HCT116 (cell line): ENCODE data around the gene AUTS2. TPM values are rescaled to one million over a fixed set of nuclear protein-coding genes. Genes with fewer than 3 reads are reported as not detected.

ENCODE experiments used
- ATAC-seq: fragments of 200-7000 bp; cut with Tn5 transposase; 2 replicates; pipeline ENCODE4 v1.9.1; 2020; ENCODE audit warnings: mild to moderate bottlenecking, moderate library complexity
- BruUV-seq: library from RNA; stranded (reverse); fragments of 400-500 nt; replicated peaks from 2 replicates; lab custom pipeline; 2021; lab: Mats Ljungman, UMichigan
- CTCF ChIA-PET: fragments of 300-600 bp; sonication (Branson Sonifier 250); formaldehyde crosslinking; loops from one replicate; lab custom pipeline; 2021; ENCODE audit warnings: antibody characterized with exemption; lab: Charles Lee
- POLR2A ChIA-PET: fragments of 300-600, 350-600 bp; sonication (Branson Sonifier 250); formaldehyde crosslinking; loops from one replicate; lab custom pipeline; 2021; ENCODE audit warnings: antibody characterized with exemption; lab: Charles Lee
- RAD21 ChIA-PET, 2 experiments: fragments of 300-600 bp; sonication (Branson Sonifier 250); formaldehyde crosslinking; loops; one replicate each; lab custom pipeline; 2023; ENCODE audit warnings: low total read pairs in 2 of 2; ENCODE audit not compliant: uncharacterized antibody in 2 of 2, unreplicated experiment in 2 of 2, low non-redundant PET in 1 of 2; lab: Charles Lee
- DNase-seq: peaks from one replicate; pipeline ENCODE4 v3.0.0-alpha.2; 2010; ENCODE audit warnings: low read depth, low spot score
- H2AFZ ChIP-seq: fragments of 200-600 bp; shearing (Covaris generic), sonication (generic); 2 replicates; pipeline ENCODE4 v1.6.1; 2017; ENCODE audit warnings: low read depth, mixed run types, mixed read lengths, antibody characterized with exemption, low read length; ENCODE audit not compliant: poor library complexity, severe bottlenecking
- H3K27ac ChIP-seq: 2 replicates; pipeline ENCODE4 v1.5.1; 2012; ENCODE audit warnings: low read depth, low read length
- H3K27me3 ChIP-seq: fragments of 200-600 bp; sonication (generic); 2 replicates; pipeline ENCODE4 v1.6.1; 2016; ENCODE audit warnings: mixed run types, low read length, mixed read lengths; ENCODE audit not compliant: insufficient read depth
- H3K36me3 ChIP-seq, 2 experiments: fragments of 200-500 bp in 1 of 2; fragments of 200-600 bp in 1 of 2; sonication (Bioruptor generic) in 1 of 2; sonication (generic) in 1 of 2; 2 replicates each; pipeline versions ENCODE4 v1.5.1 to v1.6.1; 2014 to 2016; ENCODE audit warnings: low read length in 2 of 2, inconsistent platforms in 1 of 2, mixed read lengths in 1 of 2, mixed run types in 1 of 2; ENCODE audit not compliant: insufficient read depth in 2 of 2, control insufficient read depth in 1 of 2
- H3K4me1 ChIP-seq, 2 experiments: fragments of 200-600 bp in 1 of 2; sonication (generic) in 1 of 2; 2 replicates each; pipeline versions ENCODE4 v1.5.1 to v1.6.1; 2012 to 2017; ENCODE audit warnings: low read length in 2 of 2, inconsistent platforms in 1 of 2, mild to moderate bottlenecking in 1 of 2, mixed read lengths in 1 of 2, mixed run types in 1 of 2, moderate library complexity in 1 of 2; ENCODE audit not compliant: insufficient read depth in 2 of 2, control insufficient read depth in 1 of 2
- H3K4me2 ChIP-seq: fragments of 200-600 bp; sonication (generic); 2 replicates; pipeline ENCODE4 v1.6.1; 2017; ENCODE audit warnings: mixed run types, low read length, mixed read lengths
- H3K4me3 ChIP-seq, 2 experiments: fragments of 200-600 bp in 1 of 2; sonication (generic) in 1 of 2; replicated peaks in 1 of 2; 2 replicates each; pipeline ENCODE4 v1.5.1; 2011 to 2016; ENCODE audit warnings: low read length in 2 of 2, control low read depth in 1 of 2, low read depth in 1 of 2, mild to moderate bottlenecking in 1 of 2, mixed read lengths in 1 of 2, mixed run types in 1 of 2
- H3K79me2 ChIP-seq: fragments of 200-600 bp; sonication (generic); 2 replicates; pipeline ENCODE4 v1.6.1; 2017; ENCODE audit warnings: mild to moderate bottlenecking, mixed run types, low read length, moderate library complexity, mixed read lengths; ENCODE audit not compliant: insufficient read depth
- H3K9ac ChIP-seq: fragments of 200-600 bp; sonication (generic); 2 replicates; pipeline ENCODE4 v1.6.1; 2016; ENCODE audit warnings: low read length, mixed read lengths
- H3K9me2 ChIP-seq: fragments of 200-600 bp; sonication (generic), shearing (Covaris generic); 2 replicates; pipeline ENCODE4 v1.6.1; 2017; ENCODE audit warnings: mixed run types, mild to moderate bottlenecking, moderate library complexity; ENCODE audit not compliant: insufficient read depth
- H3K9me3 ChIP-seq, 2 experiments: fragments of 200-500 bp in 1 of 2; fragments of 200-600 bp in 1 of 2; sonication (Bioruptor generic) in 1 of 2; sonication (generic) in 1 of 2; 2 replicates each; pipeline ENCODE4 v1.6.1; 2014 to 2017; ENCODE audit warnings: low read length in 2 of 2, mixed read lengths in 2 of 2, inconsistent platforms in 1 of 2, low read depth in 1 of 2, mild to moderate bottlenecking in 1 of 2, mixed run types in 1 of 2, moderate library complexity in 1 of 2; ENCODE audit not compliant: control insufficient read depth in 1 of 2, insufficient read depth in 1 of 2
- H4K20me1 ChIP-seq: fragments of 200-600 bp; sonication (generic), shearing (Covaris generic); 2 replicates; pipeline ENCODE4 v1.6.1; 2017; ENCODE audit warnings: mixed run types, mild to moderate bottlenecking, moderate library complexity; ENCODE audit not compliant: insufficient read depth
- CBX3 ChIP-seq: IDR thresholded peaks from 2 replicates; pipeline ENCODE4 v1.6.1; 2012; ENCODE audit warnings: low read depth
- EZH2phosphoT487 ChIP-seq: fragments of 200-600 bp; IDR thresholded peaks from 2 replicates; pipeline ENCODE4 v1.6.1; 2018; ENCODE audit warnings: antibody characterized with exemption, borderline replicate concordance
- JUND ChIP-seq: IDR thresholded peaks from 2 replicates; pipeline ENCODE4 v1.6.1; 2012
- RAD21 ChIP-seq: IDR thresholded peaks from 2 replicates; pipeline ENCODE4 v1.6.1; 2012; ENCODE audit warnings: low read depth, mild to moderate bottlenecking
- SIN3A ChIP-seq: IDR thresholded peaks from 2 replicates; pipeline ENCODE4 v1.6.1; 2012; ENCODE audit warnings: low read depth
- SRF ChIP-seq: IDR thresholded peaks from 2 replicates; pipeline ENCODE4 v1.6.1; 2012; ENCODE audit warnings: low read depth
- TCF7L2 ChIP-seq: IDR thresholded peaks from 2 replicates; pipeline ENCODE4 v1.7.0; 2011; ENCODE audit warnings: borderline replicate concordance, inconsistent platforms; ENCODE audit not compliant: insufficient read depth, insufficient read length; ENCODE audit errors: extremely low read depth
- YY1 ChIP-seq: IDR thresholded peaks from 2 replicates; pipeline ENCODE4 v1.6.1; 2011; ENCODE audit warnings: low read length, low read depth, moderate library complexity, mild to moderate bottlenecking; ENCODE audit not compliant: insufficient replicate concordance; ENCODE audit errors: extremely low read depth
- ZNF274 ChIP-seq: fragments of 200-500 bp; sonication (Bioruptor generic); IDR thresholded peaks from 2 replicates; pipeline ENCODE4 v1.6.1; 2014; ENCODE audit warnings: mild to moderate bottlenecking, low read depth, low read length, inconsistent platforms
- intact Hi-C: fragments of 100-400 bp; cut with micrococcal nuclease; formaldehyde crosslinking; loops from 2 replicates; pipeline ENCODE4 v1.10.0; 2022
- total RNA-seq: library from RNA; stranded (reverse); gene quantifications from one replicate; pipeline ENCODE4 v1.2.1, GENCODE V29; 2021; ENCODE audit not compliant: unreplicated experiment
- TF ChIP-seq, protein P1 (sequence below): IDR thresholded peaks from 2 replicates; pipeline ENCODE4 v1.6.1; 2012; ENCODE audit warnings: low read depth
- TF ChIP-seq, protein P2 (sequence below): IDR thresholded peaks from 2 replicates; pipeline ENCODE4 v1.6.1; 2012
- TF ChIP-seq, protein P3 (sequence below), 3 experiments: fragments of 200-600 bp in 1 of 3; sonication (generic) in 1 of 3; IDR thresholded peaks in 2 of 3; conservative IDR thresholded peaks in 1 of 3; 2 replicates each; pipeline ENCODE4 v1.5.1; 2012 to 2017; ENCODE audit warnings: low read depth in 2 of 3, low read length in 2 of 3, antibody characterized with exemption in 1 of 3, borderline replicate concordance in 1 of 3, control low read depth in 1 of 3, mild to moderate bottlenecking in 1 of 3, mixed read lengths in 1 of 3, mixed run types in 1 of 3, moderate library complexity in 1 of 3; ENCODE audit not compliant: insufficient read depth in 1 of 3

The AUTS2 gene
- total RNA-seq, 1 experiment from 2014 or later, result 0.93 TPM

DNA sequence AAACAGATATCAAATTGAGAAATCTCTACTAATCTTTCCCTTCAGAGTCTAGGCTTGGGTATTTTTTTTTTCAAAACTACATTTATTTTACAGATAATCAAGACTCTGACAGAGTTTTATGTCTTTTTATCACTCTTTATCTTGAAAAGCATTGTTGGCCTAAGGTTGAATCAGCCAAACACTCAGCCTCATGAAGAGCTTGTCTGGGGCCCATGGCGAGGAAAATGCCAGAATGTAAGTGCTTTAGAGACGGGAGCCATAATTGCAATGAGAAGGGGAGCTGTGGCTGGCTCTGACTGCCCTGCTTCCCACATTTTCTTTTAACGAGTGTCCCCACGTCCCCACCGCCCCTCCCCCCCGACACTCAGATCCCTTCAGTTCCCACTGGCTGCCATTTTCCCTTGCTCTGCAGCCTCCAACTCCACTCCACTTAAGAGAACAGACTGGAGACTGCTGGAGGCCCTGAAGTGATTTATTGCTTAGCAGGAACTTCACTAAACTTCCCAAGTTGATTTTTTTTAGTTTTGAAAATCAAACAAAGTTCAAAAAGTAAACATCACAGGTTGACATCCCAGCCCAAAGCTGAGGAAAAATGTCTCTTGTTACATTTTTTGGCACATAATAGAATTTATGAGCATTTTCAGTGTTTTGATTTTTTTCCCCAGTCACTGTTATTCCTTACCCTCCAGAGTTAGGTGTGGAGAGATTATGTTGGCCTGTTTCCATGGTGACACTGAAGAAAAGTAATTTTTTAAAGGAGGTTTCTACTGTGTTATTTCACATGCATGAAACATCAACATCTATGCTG is 896.2 kb downstream of the AUTS2 start:
- intact Hi-C loops, result no loop called here
- Histone ChIP-seq H3K79me2 (no peaks in the 10 kb centered on the region), H3K9me2 (no peaks in the 10 kb centered on the region), H3K9ac (no peak overlapping the region), H4K20me1 (no peaks in the 10 kb centered on the region), H3K4me1 (no peaks in the 10 kb centered on the region), H2AFZ (no peak overlapping the region), H3K27me3 (no peaks in the 10 kb centered on the region), H3K4me2 (no peak overlapping the region), H3K9me3 (peaks cover 0 to 23% of the 10 kb centered on the region in 2 experiments; a peak in 2 of 4 replicates), H3K4me3 (no peak overlapping the region), H3K36me3 (no peaks in the 10 kb centered on the region), H3K27ac (no peak overlapping the region)
- ChIA-PET CTCF (no interaction called here), RAD21 (no interaction called here), POLR2A (no interaction called here)
- TF ChIP-seq CBX3 (no peak), SRF (no peak), EZH2phosphoT487 (no peak), RAD21 (no peak), TCF7L2 (no peak), YY1 (no peak), SIN3A (no peak), ZNF274 (no peak), JUND (no peak)
- TF ChIP-seq, protein P1, sequence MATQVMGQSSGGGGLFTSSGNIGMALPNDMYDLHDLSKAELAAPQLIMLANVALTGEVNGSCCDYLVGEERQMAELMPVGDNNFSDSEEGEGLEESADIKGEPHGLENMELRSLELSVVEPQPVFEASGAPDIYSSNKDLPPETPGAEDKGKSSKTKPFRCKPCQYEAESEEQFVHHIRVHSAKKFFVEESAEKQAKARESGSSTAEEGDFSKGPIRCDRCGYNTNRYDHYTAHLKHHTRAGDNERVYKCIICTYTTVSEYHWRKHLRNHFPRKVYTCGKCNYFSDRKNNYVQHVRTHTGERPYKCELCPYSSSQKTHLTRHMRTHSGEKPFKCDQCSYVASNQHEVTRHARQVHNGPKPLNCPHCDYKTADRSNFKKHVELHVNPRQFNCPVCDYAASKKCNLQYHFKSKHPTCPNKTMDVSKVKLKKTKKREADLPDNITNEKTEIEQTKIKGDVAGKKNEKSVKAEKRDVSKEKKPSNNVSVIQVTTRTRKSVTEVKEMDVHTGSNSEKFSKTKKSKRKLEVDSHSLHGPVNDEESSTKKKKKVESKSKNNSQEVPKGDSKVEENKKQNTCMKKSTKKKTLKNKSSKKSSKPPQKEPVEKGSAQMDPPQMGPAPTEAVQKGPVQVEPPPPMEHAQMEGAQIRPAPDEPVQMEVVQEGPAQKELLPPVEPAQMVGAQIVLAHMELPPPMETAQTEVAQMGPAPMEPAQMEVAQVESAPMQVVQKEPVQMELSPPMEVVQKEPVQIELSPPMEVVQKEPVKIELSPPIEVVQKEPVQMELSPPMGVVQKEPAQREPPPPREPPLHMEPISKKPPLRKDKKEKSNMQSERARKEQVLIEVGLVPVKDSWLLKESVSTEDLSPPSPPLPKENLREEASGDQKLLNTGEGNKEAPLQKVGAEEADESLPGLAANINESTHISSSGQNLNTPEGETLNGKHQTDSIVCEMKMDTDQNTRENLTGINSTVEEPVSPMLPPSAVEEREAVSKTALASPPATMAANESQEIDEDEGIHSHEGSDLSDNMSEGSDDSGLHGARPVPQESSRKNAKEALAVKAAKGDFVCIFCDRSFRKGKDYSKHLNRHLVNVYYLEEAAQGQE, result no peak
- TF ChIP-seq, protein P2, sequence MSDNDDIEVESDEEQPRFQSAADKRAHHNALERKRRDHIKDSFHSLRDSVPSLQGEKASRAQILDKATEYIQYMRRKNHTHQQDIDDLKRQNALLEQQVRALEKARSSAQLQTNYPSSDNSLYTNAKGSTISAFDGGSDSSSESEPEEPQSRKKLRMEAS, result no peak
- TF ChIP-seq, protein P3, sequence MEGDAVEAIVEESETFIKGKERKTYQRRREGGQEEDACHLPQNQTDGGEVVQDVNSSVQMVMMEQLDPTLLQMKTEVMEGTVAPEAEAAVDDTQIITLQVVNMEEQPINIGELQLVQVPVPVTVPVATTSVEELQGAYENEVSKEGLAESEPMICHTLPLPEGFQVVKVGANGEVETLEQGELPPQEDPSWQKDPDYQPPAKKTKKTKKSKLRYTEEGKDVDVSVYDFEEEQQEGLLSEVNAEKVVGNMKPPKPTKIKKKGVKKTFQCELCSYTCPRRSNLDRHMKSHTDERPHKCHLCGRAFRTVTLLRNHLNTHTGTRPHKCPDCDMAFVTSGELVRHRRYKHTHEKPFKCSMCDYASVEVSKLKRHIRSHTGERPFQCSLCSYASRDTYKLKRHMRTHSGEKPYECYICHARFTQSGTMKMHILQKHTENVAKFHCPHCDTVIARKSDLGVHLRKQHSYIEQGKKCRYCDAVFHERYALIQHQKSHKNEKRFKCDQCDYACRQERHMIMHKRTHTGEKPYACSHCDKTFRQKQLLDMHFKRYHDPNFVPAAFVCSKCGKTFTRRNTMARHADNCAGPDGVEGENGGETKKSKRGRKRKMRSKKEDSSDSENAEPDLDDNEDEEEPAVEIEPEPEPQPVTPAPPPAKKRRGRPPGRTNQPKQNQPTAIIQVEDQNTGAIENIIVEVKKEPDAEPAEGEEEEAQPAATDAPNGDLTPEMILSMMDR (IDR thresholded peaks at IDR 0.05 in 2 of 3, conservative IDR thresholded peaks at IDR 0.05 in 1 of 3; ENCODE audit: borderline replicate concordance in 1 of 3, insufficient read depth in 1 of 3, low read depth in 2 of 3, low read length in 2 of 3), result no peak
- ATAC-seq (no peak), DNase-seq (no peak)
- no TSS peak for BruUV-seq
